ENCODE measurements around the gene KLRC4.
"Not testable (repeated sequence)": the region's sequence is repeated elsewhere in the genome, so short reads cannot be mapped to it uniquely, and the experiment has no call there.

KLRC4 gene

GRCh38 chr12:10409392-10409791, at the start of gene KLRC4:
Gene KLRC4, minus strand, starts transcription at chr12:10409757. Its CDS starts 182 bp downstream, at chr12:10409575.
- H3K4me3 ChIP-seq (replicated peaks in 1 of 2; ENCODE audit: low read depth in 2 of 2, low read length in 2 of 2): no peak within 1 kb of the TSS
- peak in 1 of 2 donors; percentile 60 for DNase-seq (ENCODE audit: low read depth in 2 of 2)

GRCh38 chr12:10457760-10458159, 48.2 kb upstream of the KLRC4 start:
- no peak for DNase-seq (ENCODE audit: low read depth in 2 of 2)
- H3K4me3 ChIP-seq (replicated peaks in 1 of 2; ENCODE audit: low read depth in 2 of 2, low read length in 2 of 2): no peak overlapping the region
- TF ChIP-seq CTCF (IDR thresholded peaks at IDR 0.05; ENCODE audit: low read depth, low read length): no peak

More at GRCh38 chr12:10409392-10409791, at the start of gene KLRC4:
- no peak for TF ChIP-seq CTCF (IDR thresholded peaks at IDR 0.05; ENCODE audit: low read depth, low read length)

GRCh38 chr12:10456856-10457255, 47.3 kb upstream of the KLRC4 start:
- DNase-seq (ENCODE audit: low read depth in 2 of 2): no peak
- no peak for TF ChIP-seq CTCF (IDR thresholded peaks at IDR 0.05; ENCODE audit: low read depth, low read length)
- no peak overlapping the region for H3K4me3 ChIP-seq (replicated peaks in 1 of 2; ENCODE audit: low read depth in 2 of 2, low read length in 2 of 2)

- TF ChIP-seq CTCF (IDR thresholded peaks at IDR 0.05; ENCODE audit: low read depth, low read length): no peak
- DNase-seq (ENCODE audit: low read depth in 2 of 2): no peak
- H3K4me3 ChIP-seq (replicated peaks in 1 of 2; ENCODE audit: low read depth in 2 of 2, low read length in 2 of 2): no peak overlapping the region
These were observed 46.2 kb upstream of the KLRC4 start for GRCh38 chr12:10455766-10456165.

- DNase-seq (ENCODE audit: low read depth in 2 of 2): peak in 1 of 2 donors; percentile 13
- no peak overlapping the region for H3K4me3 ChIP-seq (replicated peaks in 1 of 2; ENCODE audit: low read depth in 2 of 2, low read length in 2 of 2)
- no peak for TF ChIP-seq CTCF (IDR thresholded peaks at IDR 0.05; ENCODE audit: low read depth, low read length)
These were observed 45.0 kb upstream of the KLRC4 start for GRCh38 chr12:10454531-10454930.

GRCh38 chr12:10453156-10453555, 43.6 kb upstream of the KLRC4 start, which contains the start of gene KLRC1:
Gene KLRC1, minus strand, starts transcription at chr12:10453377. Its CDS starts 2,221 bp downstream, at chr12:10451156.
- H3K4me3 ChIP-seq (replicated peaks in 1 of 2; ENCODE audit: low read depth in 2 of 2, low read length in 2 of 2): no peak within 1 kb of the TSS
- no peak for TF ChIP-seq CTCF (IDR thresholded peaks at IDR 0.05; ENCODE audit: low read depth, low read length)
- DNase-seq (ENCODE audit: low read depth in 2 of 2): peak in 1 of 2 donors; percentile 41

- no peak for TF ChIP-seq CTCF (IDR thresholded peaks at IDR 0.05; ENCODE audit: low read depth, low read length)
- no peak for DNase-seq (ENCODE audit: low read depth in 2 of 2)
- no peak overlapping the region for H3K4me3 ChIP-seq (replicated peaks in 1 of 2; ENCODE audit: low read depth in 2 of 2, low read length in 2 of 2)
These were observed 38.7 kb upstream of the KLRC4 start for GRCh38 chr12:10448236-10448635.

- DNase-seq (ENCODE audit: low read depth in 2 of 2); H3K4me3 ChIP-seq (replicated peaks in 1 of 2; ENCODE audit: low read depth in 2 of 2, low read length in 2 of 2): not testable (repeated sequence)
These were observed 36.5 kb upstream of the KLRC4 start for GRCh38 chr12:10446052-10446451.

- not testable (repeated sequence) for H3K4me3 ChIP-seq (replicated peaks in 1 of 2; ENCODE audit: low read depth in 2 of 2, low read length in 2 of 2); DNase-seq (ENCODE audit: low read depth in 2 of 2)
These were observed 31.6 kb upstream of the KLRC4 start for GRCh38 chr12:10441144-10441543.

- peak in 1 of 2 donors; percentile 16 for DNase-seq (ENCODE audit: low read depth in 2 of 2)
- not testable (repeated sequence) for H3K4me3 ChIP-seq (replicated peaks in 1 of 2; ENCODE audit: low read depth in 2 of 2, low read length in 2 of 2)
These were observed 30.2 kb upstream of the KLRC4 start for GRCh38 chr12:10439608-10440274.

All from cardiac fibroblast (primary cell).